GM12878 (cell line): ENCODE data around the gene TUBB3. TPM values are rescaled to one million over a fixed set of nuclear protein-coding genes. Genes with fewer than 3 reads are reported as not detected.

Source experiments
- BMI1 ChIP-seq: fragments of 450-650 bp; IDR thresholded peaks from 2 replicates; pipeline ENCODE4 v1.6.1; 2016; ENCODE audit warnings: mild to moderate bottlenecking, moderate library complexity, borderline replicate concordance
- FOXM1 ChIP-seq: IDR thresholded peaks from 2 replicates; pipeline ENCODE4 v1.6.1; 2012; ENCODE audit warnings: low read depth, mild to moderate bottlenecking, inconsistent platforms, low read length, moderate library complexity
- HCFC1 ChIP-seq: fragments of 150-350 bp; IDR thresholded peaks from 2 replicates; pipeline ENCODE4 v1.6.1; 2014; ENCODE audit warnings: low read length
- HDAC6 ChIP-seq: fragments of 200-600 bp; sonication (generic); IDR thresholded peaks from one replicate; pipeline ENCODE4 v1.8.0; 2017; ENCODE audit warnings: antibody characterized with exemption; ENCODE audit not compliant: unreplicated experiment
- MTA3 ChIP-seq: IDR thresholded peaks from 2 replicates; pipeline ENCODE4 v1.6.1; 2012; ENCODE audit warnings: low read length, inconsistent platforms, borderline replicate concordance
- POLR2AphosphoS2 ChIP-seq: IDR thresholded peaks from 2 replicates; pipeline ENCODE4 v1.6.1; 2011; ENCODE audit warnings: low read depth, mild to moderate bottlenecking, low read length, improper control_type of control experiment, moderate library complexity
- polyA plus RNA-seq, 11 experiments: library from polyadenylated mRNA; depleted of rRNA in 4 of 11; unstranded in 6 of 11; stranded (reverse) in 5 of 11; fragments of >200 nt; fragmentation: Nextera tagmentation in 4 of 11; fragmentation: Illumina TruSeq in 1 of 11; extraction: Ambion mirVana in 4 of 11; extraction: Trizol in 1 of 11; gene quantifications; 1 replicate in 1 of 11; 2 replicates in 10 of 11; pipeline versions ENCODE4 v1.2.1 to v1.2.3, GENCODE V29; 2011 to 2016; ENCODE audit warnings: inconsistent platforms in 2 of 11, missing spikeins in 2 of 11, low read depth in 1 of 11
- total RNA-seq, 4 experiments: library from RNA; depleted of rRNA in 3 of 4; stranded (reverse); fragments of >200 nt in 3 of 4; fragmentation: Illumina TruSeq in 1 of 4; extraction: Trizol in 1 of 4; gene quantifications; 2 replicates each; pipeline versions ENCODE4 v1.2.1 to v1.2.3, GENCODE V29; 2013 to 2021
- TF ChIP-seq, protein P1 (sequence below): fragments of 450-650 bp; IDR thresholded peaks from 2 replicates; pipeline ENCODE4 v1.6.1; 2017; ENCODE audit warnings: mild to moderate bottlenecking, moderate library complexity
- TF ChIP-seq, protein P2 (sequence below): fragments of 450-650 bp; IDR thresholded peaks from 2 replicates; pipeline ENCODE4 v1.6.1; 2017; ENCODE audit warnings: borderline replicate concordance

Gene TUBB3
- total and polyA plus RNA-seq, 10 of the 15 experiments (the other 5 are each of a cell fraction or from before 2014, with no cell fraction given) = 0.09 to 2.5 (median 0.58) TPM; not detected in 1

DNA sequence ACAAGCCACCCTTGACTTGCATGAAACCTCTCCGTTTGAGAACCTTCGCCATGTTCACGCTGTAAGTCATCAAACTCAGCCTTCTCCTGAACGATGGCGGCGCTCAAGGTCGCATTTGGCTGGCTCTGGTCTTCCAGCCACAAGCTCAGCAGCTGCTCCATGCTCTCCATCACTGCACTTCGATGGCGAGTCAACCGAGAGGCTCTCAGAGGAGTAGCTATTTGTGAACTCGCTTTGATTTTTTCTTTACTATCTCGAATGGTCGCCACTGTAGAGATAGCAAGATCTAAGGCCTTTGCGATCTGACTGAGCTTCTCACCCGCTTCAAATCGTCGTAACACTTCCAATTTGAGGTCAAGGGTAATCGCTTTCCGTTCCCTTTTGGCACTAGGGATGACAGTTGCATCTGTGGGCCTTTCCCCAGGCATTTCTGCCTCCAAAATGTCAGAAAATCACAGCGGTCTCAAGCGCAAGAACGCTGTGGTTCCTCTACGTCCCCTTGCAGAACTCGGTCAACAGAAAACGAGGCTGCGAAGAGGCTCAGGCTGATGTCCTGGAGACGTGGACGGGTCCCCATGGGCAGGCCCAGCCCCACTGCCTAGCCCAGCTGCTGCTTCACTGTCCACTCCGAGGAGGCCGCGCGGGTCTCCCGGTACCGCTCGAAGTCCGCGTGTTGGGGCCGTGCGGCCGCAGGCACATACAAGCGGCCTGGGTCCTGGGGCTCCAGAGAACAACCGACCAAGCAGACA is 48.5 kb downstream of the TUBB3 start (continued):
- TF ChIP-seq BMI1 (no peak), FOXM1 (no peak), HDAC6 (peak; percentile 0), MTA3 (no peak), POLR2AphosphoS2 (no peak), HCFC1 (no peak)
- TF ChIP-seq, protein P1, sequence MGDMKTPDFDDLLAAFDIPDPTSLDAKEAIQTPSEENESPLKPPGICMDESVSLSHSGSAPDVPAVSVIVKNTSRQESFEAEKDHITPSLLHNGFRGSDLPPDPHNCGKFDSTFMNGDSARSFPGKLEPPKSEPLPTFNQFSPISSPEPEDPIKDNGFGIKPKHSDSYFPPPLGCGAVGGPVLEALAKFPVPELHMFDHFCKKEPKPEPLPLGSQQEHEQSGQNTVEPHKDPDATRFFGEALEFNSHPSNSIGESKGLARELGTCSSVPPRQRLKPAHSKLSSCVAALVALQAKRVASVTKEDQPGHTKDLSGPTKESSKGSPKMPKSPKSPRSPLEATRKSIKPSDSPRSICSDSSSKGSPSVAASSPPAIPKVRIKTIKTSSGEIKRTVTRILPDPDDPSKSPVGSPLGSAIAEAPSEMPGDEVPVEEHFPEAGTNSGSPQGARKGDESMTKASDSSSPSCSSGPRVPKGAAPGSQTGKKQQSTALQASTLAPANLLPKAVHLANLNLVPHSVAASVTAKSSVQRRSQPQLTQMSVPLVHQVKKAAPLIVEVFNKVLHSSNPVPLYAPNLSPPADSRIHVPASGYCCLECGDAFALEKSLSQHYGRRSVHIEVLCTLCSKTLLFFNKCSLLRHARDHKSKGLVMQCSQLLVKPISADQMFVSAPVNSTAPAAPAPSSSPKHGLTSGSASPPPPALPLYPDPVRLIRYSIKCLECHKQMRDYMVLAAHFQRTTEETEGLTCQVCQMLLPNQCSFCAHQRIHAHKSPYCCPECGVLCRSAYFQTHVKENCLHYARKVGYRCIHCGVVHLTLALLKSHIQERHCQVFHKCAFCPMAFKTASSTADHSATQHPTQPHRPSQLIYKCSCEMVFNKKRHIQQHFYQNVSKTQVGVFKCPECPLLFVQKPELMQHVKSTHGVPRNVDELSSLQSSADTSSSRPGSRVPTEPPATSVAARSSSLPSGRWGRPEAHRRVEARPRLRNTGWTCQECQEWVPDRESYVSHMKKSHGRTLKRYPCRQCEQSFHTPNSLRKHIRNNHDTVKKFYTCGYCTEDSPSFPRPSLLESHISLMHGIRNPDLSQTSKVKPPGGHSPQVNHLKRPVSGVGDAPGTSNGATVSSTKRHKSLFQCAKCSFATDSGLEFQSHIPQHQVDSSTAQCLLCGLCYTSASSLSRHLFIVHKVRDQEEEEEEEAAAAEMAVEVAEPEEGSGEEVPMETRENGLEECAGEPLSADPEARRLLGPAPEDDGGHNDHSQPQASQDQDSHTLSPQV = no peak
- TF ChIP-seq, protein P2, sequence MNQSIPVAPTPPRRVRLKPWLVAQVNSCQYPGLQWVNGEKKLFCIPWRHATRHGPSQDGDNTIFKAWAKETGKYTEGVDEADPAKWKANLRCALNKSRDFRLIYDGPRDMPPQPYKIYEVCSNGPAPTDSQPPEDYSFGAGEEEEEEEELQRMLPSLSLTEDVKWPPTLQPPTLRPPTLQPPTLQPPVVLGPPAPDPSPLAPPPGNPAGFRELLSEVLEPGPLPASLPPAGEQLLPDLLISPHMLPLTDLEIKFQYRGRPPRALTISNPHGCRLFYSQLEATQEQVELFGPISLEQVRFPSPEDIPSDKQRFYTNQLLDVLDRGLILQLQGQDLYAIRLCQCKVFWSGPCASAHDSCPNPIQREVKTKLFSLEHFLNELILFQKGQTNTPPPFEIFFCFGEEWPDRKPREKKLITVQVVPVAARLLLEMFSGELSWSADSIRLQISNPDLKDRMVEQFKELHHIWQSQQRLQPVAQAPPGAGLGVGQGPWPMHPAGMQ = no peak
